RWPE2 (cell line): ENCODE results near the gene GLB1L3.

Experiments
- ATAC-seq: fragments of 200-7000 bp; cut with Tn5 transposase; 3 replicates; pipeline ENCODE4 v1.9.1; 2021; ENCODE audit warnings: low read depth
- DNase-seq: peaks from one replicate; pipeline ENCODE4 v3.0.0-alpha.2; 2020; ENCODE audit warnings: low spot score
- H3K27ac ChIP-seq: fragments of 450-650 bp; 2 replicates; pipeline ENCODE4 v1.5.1; 2017; ENCODE audit warnings: mild to moderate bottlenecking; ENCODE audit not compliant: poor library complexity, severe bottlenecking
- H3K27me3 ChIP-seq: fragments of 250-450 bp; sonication (Bioruptor Pico); 2 replicates; pipeline ENCODE4 v1.5.1; 2021; ENCODE audit warnings: mild to moderate bottlenecking, moderate library complexity; ENCODE audit not compliant: insufficient read depth, poor library complexity, severe bottlenecking
- H3K36me3 ChIP-seq: fragments of 250-450 bp; sonication (Bioruptor Pico); 2 replicates; pipeline ENCODE4 v1.5.1; 2020; ENCODE audit warnings: low read depth, mild to moderate bottlenecking, moderate library complexity
- H3K4me1 ChIP-seq: fragments of 250-450 bp; sonication (Bioruptor Pico); 2 replicates; pipeline ENCODE4 v1.5.1; 2021; ENCODE audit warnings: mild to moderate bottlenecking, moderate library complexity; ENCODE audit not compliant: insufficient read depth, poor library complexity, severe bottlenecking
- H3K4me3 ChIP-seq: fragments of 250-450 bp; sonication (Bioruptor Pico); 2 replicates; pipeline ENCODE4 v1.5.1; 2021; ENCODE audit warnings: mild to moderate bottlenecking, moderate library complexity; ENCODE audit not compliant: severe bottlenecking
- H3K9me3 ChIP-seq: fragments of 250-450 bp; sonication (Bioruptor Pico); 2 replicates; pipeline ENCODE4 v1.5.1; 2021; ENCODE audit warnings: mild to moderate bottlenecking, moderate library complexity; ENCODE audit not compliant: severe bottlenecking
- CTCF ChIP-seq: fragments of 450-650 bp; IDR thresholded peaks from one replicate; pipeline ENCODE4 v1.5.1; 2017; ENCODE audit warnings: mild to moderate bottlenecking, moderate library complexity; ENCODE audit not compliant: poor library complexity, severe bottlenecking

Gene GLB1L3

GRCh38 chr11:134356656-134357544 lies 80.7 kb downstream of the GLB1L3 start:
- Histone ChIP-seq H3K4me1 (no peaks in the 10 kb centered on the region), H3K4me3 (no peak overlapping the region), H3K36me3 (no peaks in the 10 kb centered on the region), H3K9me3 (no peaks in the 10 kb centered on the region), H3K27me3 (no peaks in the 10 kb centered on the region), H3K27ac (no peak overlapping the region)
- DNase-seq (no peak), ATAC-seq (no peak)
- TF ChIP-seq CTCF: no peak

- H3K9me3 ChIP-seq: no peaks in the 10 kb centered on the region
- no peak for TF ChIP-seq CTCF
- no peak overlapping the region for H3K27ac ChIP-seq
- DNase-seq: no peak
- no peak overlapping the region for H3K4me3 ChIP-seq
- H3K27me3 ChIP-seq: no peaks in the 10 kb centered on the region
- no peaks in the 10 kb centered on the region for H3K36me3 ChIP-seq
- no peaks in the 10 kb centered on the region for H3K4me1 ChIP-seq
- no peak for ATAC-seq
Measured at GRCh38 chr11:134357545-134357839, 81.3 kb downstream of the GLB1L3 start.

- DNase-seq: no peak
- Histone ChIP-seq H3K27ac (no peak overlapping the region), H3K36me3 (no peaks in the 10 kb centered on the region), H3K27me3 (no peaks in the 10 kb centered on the region), H3K4me3 (no peak overlapping the region), H3K9me3 (no peaks in the 10 kb centered on the region), H3K4me1 (no peaks in the 10 kb centered on the region)
- TF ChIP-seq CTCF: no peak
- ATAC-seq: no peak
Measured at GRCh38 chr11:134358165-134358855, 82.1 kb downstream of the GLB1L3 start.

- Histone ChIP-seq H3K9me3 (no peaks in the 10 kb centered on the region), H3K4me3 (no peak overlapping the region), H3K4me1 (no peaks in the 10 kb centered on the region), H3K36me3 (no peaks in the 10 kb centered on the region), H3K27me3 (no peaks in the 10 kb centered on the region), H3K27ac (no peak overlapping the region)
- no peak for TF ChIP-seq CTCF
- DNase-seq: no peak
- no peak for ATAC-seq
Measured at GRCh38 chr11:134358856-134359490, 82.8 kb downstream of the GLB1L3 start.
